GM12891 (cell line): ENCODE results near the gene CAVIN2. TPM values are rescaled to one million over a fixed set of nuclear protein-coding genes. Genes with fewer than 3 reads are reported as not detected.

Experiments
- DNase-seq: peaks from one replicate; pipeline ENCODE4 v3.0.0; 2011; ENCODE audit warnings: low spot score; ENCODE audit not compliant: insufficient read length
- FAIRE-seq: peaks from 2 replicates; lab custom pipeline; 2011; peaks lifted over from hg19 to GRCh38; lab: Jason Lieb, UNC
- PAX5 ChIP-seq: IDR thresholded peaks from 2 replicates; pipeline ENCODE4 v1.6.1; 2011; ENCODE audit warnings: low read length, moderate library complexity, mild to moderate bottlenecking; ENCODE audit not compliant: insufficient read depth, severe bottlenecking
- POLR2A ChIP-seq: IDR thresholded peaks from 2 replicates; pipeline ENCODE4 v1.6.1; 2011; ENCODE audit warnings: low read depth, low read length, control low read depth
- POLR2AphosphoS5 ChIP-seq: IDR thresholded peaks from 2 replicates; pipeline ENCODE4 v1.6.1; 2011; ENCODE audit warnings: low read depth, low read length, control low read depth
- POU2F2 ChIP-seq: IDR thresholded peaks from 2 replicates; pipeline ENCODE4 v1.6.1; 2011; ENCODE audit warnings: low read depth, mild to moderate bottlenecking, control low read depth, low read length, moderate library complexity
- SPI1 ChIP-seq: IDR thresholded peaks from 2 replicates; pipeline ENCODE4 v1.6.1; 2011; ENCODE audit warnings: low read depth, low read length, control low read depth
- TAF1 ChIP-seq: IDR thresholded peaks from 2 replicates; pipeline ENCODE4 v1.6.1; 2011; ENCODE audit warnings: low read depth, low read length, control low read depth
- polyA plus RNA-seq: library from polyadenylated mRNA; unstranded; fragments of >200 nt; gene quantifications from one replicate; pipeline ENCODE4 v1.2.1, GENCODE V29; 2012; ENCODE audit warnings: low read depth, missing spikeins, inconsistent platforms; ENCODE audit not compliant: missing spikeins

Gene CAVIN2, protein sequence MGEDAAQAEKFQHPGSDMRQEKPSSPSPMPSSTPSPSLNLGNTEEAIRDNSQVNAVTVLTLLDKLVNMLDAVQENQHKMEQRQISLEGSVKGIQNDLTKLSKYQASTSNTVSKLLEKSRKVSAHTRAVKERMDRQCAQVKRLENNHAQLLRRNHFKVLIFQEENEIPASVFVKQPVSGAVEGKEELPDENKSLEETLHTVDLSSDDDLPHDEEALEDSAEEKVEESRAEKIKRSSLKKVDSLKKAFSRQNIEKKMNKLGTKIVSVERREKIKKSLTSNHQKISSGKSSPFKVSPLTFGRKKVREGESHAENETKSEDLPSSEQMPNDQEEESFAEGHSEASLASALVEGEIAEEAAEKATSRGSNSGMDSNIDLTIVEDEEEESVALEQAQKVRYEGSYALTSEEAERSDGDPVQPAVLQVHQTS
- polyA plus RNA-seq, result not detected

GRCh38 chr2:191846515-191847476 is at the start of gene CAVIN2:
Gene CAVIN2 (minus strand): TSS chr2:191847088. CDS start chr2:191846925, 163 bp downstream.
- FAIRE-seq, result no peak
- DNase-seq, result no peak
- TF ChIP-seq POU2F2, result no peak
- no peak for TF ChIP-seq POLR2AphosphoS5
- no peak for TF ChIP-seq POLR2A
- TF ChIP-seq TAF1, result no peak
- TF ChIP-seq SPI1, result peak; percentile 44; the same call in 1 of the 2 replicates

GRCh38 chr2:191895743-191896142 is 48.9 kb upstream of the CAVIN2 start:
- no peak for TF ChIP-seq POLR2AphosphoS5
- no peak for TF ChIP-seq SPI1
- no peak for TF ChIP-seq POU2F2
- no peak for TF ChIP-seq PAX5
- no peak for TF ChIP-seq TAF1
- no peak for TF ChIP-seq POLR2A
- DNase-seq (no peak), FAIRE-seq (no peak)

DNA sequence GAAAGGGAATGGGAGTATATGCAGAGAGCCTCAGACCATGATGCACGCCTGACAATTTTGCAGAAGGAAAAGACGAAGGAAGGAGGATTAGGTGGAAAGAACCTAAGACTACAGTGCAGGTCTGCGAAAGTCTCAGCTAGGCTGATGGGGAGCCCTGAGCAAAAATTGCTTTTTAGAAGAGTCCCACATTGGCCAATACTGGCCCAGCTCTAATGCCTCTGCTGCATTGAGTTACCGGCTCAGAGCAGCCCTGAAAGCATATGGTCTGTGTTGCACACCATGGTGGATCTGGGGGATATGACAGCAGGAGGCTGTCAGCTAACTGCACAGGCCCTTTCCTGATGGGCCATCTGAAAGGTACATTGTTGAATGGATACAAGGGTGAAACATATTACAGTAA is 48.3 kb upstream of the CAVIN2 start:
- no peak for DNase-seq
- no peak for TF ChIP-seq SPI1
- no peak for TF ChIP-seq POU2F2
- TF ChIP-seq PAX5, result no peak
- no peak for TF ChIP-seq POLR2AphosphoS5
- no peak for FAIRE-seq

- TF ChIP-seq TAF1 (no peak), POLR2A (no peak), POLR2AphosphoS5 (no peak), PAX5 (no peak), SPI1 (no peak), POU2F2 (no peak)
- no peak for DNase-seq
- FAIRE-seq, result no peak
Observed at GRCh38 chr2:191894681-191895147, 47.8 kb upstream of the CAVIN2 start.

DNA sequence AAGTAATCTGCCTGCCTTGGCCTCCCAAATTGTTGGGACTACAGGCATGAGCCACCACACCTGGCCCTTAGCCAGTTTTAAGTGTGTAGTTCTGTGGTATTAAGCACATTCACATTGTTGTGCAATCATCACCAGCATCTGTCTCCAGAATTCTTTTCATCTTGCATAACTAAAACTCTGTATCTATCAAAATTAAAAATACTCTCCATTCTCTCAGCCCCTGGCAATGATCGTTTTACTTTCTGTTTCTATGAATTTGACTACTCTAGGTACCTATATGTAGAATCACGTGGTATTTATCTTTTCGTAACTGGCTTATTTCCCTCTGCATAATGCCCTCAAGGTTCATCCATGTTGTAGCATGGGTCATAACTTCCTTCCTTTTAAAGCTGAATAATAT is 45.5 kb upstream of the CAVIN2 start:
- no peak for FAIRE-seq
- no peak for DNase-seq
- TF ChIP-seq POLR2A (no peak), TAF1 (no peak), POU2F2 (no peak), POLR2AphosphoS5 (no peak), PAX5 (no peak), SPI1 (no peak)

GRCh38 chr2:191891656-191892055 is 44.8 kb upstream of the CAVIN2 start:
- FAIRE-seq (no peak), DNase-seq (no peak)
- no peak for TF ChIP-seq POLR2AphosphoS5
- TF ChIP-seq TAF1, result no peak
- TF ChIP-seq POU2F2, result no peak
- TF ChIP-seq PAX5, result no peak
- TF ChIP-seq POLR2A, result no peak
- no peak for TF ChIP-seq SPI1

GRCh38 chr2:191889931-191890330 is 43.0 kb upstream of the CAVIN2 start:
- no peak for TF ChIP-seq POLR2A
- no peak for TF ChIP-seq POU2F2
- no peak for TF ChIP-seq PAX5
- TF ChIP-seq TAF1, result no peak
- TF ChIP-seq SPI1, result peak; percentile 34; the same call in 1 of the 2 replicates
- no peak for TF ChIP-seq POLR2AphosphoS5
- FAIRE-seq (no peak), DNase-seq (no peak)

DNA sequence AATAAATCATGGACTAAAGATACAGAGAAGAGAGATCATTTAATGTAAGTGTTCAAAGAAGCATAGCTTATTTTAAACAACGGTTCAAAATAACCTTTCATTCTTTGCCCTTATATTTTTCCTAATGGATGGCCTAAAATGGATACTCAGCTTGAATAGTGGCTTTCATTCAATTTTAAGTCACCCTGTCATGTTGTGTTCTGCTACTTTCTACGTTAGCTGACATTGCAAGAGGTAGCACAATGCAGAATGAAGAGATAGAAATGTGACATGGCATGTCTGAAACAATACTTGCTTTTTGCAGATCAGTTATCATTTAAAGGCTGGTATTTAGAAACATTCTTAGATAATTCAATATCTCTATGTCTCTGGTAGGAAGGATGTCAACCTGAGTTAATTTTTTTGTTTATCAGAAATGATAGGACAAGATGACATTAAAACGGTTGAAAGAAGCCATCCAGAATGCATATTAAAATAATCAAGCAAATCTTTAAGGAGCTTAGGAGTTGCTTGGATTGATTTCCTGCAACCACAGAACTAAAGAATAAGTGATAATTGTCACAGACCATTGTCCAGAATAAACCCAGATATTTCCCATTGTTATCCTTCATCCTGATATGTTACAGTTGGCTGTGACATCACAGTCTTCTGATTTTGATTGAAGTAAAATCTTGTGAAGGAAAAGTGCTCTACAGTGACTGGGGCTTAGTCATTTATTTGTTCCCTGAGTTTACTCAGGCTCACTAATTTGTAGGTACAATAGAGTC is 41.7 kb upstream of the CAVIN2 start:
- FAIRE-seq (no peak), DNase-seq (no peak)
- no peak for TF ChIP-seq POLR2AphosphoS5
- TF ChIP-seq SPI1, result no peak
- TF ChIP-seq POU2F2, result no peak
- TF ChIP-seq POLR2A, result no peak
- TF ChIP-seq TAF1, result no peak
- no peak for TF ChIP-seq PAX5

DNA sequence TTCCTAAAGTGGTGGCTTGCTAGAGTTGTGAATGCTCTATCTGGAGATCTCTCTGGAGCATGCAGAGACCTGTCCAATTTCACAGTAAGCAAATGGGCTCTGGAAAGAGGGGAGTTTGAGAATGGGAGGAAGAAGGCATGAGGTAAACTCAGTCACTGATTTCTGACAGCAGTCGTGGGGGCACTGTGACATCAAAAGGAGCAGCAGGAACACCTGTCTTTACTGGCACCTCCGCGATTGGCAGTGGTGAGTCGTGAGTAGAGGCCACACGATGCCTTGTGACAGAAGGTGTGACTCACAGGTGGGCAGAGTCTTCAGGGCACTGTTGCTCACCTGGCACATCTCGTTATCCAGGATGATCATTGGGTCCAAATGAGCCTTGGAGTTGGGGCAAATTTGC is 38.8 kb upstream of the CAVIN2 start:
- FAIRE-seq, result no peak
- DNase-seq, result no peak
- TF ChIP-seq SPI1 (no peak), POU2F2 (no peak), PAX5 (no peak), TAF1 (no peak), POLR2A (no peak), POLR2AphosphoS5 (no peak)
